SK-N-SH treated with all-trans-retinoic acid at 6 μM for 48 hours (cell line): Measurements from ENCODE around the gene TBCEL.

ENCODE experiments used
- ARNTL ChIP-seq: fragments of 450-650 bp; formaldehyde crosslinking; IDR thresholded peaks from 2 replicates; pipeline ENCODE4 v1.5.0; 2020; ENCODE audit warnings: low read depth, mild to moderate bottlenecking, moderate library complexity, borderline replicate concordance
- BACH2 ChIP-seq: fragments of 250-450 bp; sonication (Bioruptor Pico); IDR thresholded peaks from 2 replicates; pipeline ENCODE4 v1.9.0; 2021; ENCODE audit warnings: mild to moderate bottlenecking, borderline replicate concordance
- CREB5 ChIP-seq: fragments of 250-450 bp; sonication (Bioruptor Pico); IDR thresholded peaks from 2 replicates; pipeline ENCODE4 v1.5.1; 2020; ENCODE audit warnings: low read depth, mild to moderate bottlenecking, moderate library complexity
- CSDC2 ChIP-seq: fragments of 250-450 bp; sonication (Bioruptor Pico); IDR thresholded peaks from 2 replicates; pipeline ENCODE4 v1.5.0; 2020; ENCODE audit warnings: mild to moderate bottlenecking, moderate library complexity
- CSRNP3 ChIP-seq: fragments of 250-450 bp; sonication (Bioruptor Pico); IDR thresholded peaks from 2 replicates; pipeline ENCODE4 v1.5.1; 2021; ENCODE audit warnings: mild to moderate bottlenecking, moderate library complexity
- ESRRG ChIP-seq: fragments of 250-450 bp; sonication (Bioruptor Pico); IDR thresholded peaks from 2 replicates; pipeline ENCODE4 v1.6.1; 2021; ENCODE audit warnings: mild to moderate bottlenecking
- GLIS3 ChIP-seq: fragments of 250-450 bp; sonication (Bioruptor Pico); IDR thresholded peaks from 2 replicates; pipeline ENCODE4 v1.5.0; 2020; ENCODE audit warnings: mild to moderate bottlenecking, moderate library complexity
- PATZ1 ChIP-seq: fragments of 250-450 bp; sonication (Bioruptor Pico); IDR thresholded peaks from 2 replicates; pipeline ENCODE4 v1.8.0; 2020; ENCODE audit warnings: mild to moderate bottlenecking, moderate library complexity, borderline replicate concordance
- PPARA ChIP-seq: fragments of 250-450 bp; sonication (Bioruptor Pico); IDR thresholded peaks from 2 replicates; pipeline ENCODE4 v1.5.0; 2020; ENCODE audit warnings: mild to moderate bottlenecking, borderline replicate concordance
- SNAI2 ChIP-seq: fragments of 250-450 bp; sonication (Bioruptor Pico); IDR thresholded peaks from 2 replicates; pipeline ENCODE4 v1.5.0; 2020; ENCODE audit warnings: mild to moderate bottlenecking, moderate library complexity
- TOX ChIP-seq: fragments of 250-450 bp; sonication (Bioruptor Pico); IDR thresholded peaks from 2 replicates; pipeline ENCODE4 v1.8.0; 2021; ENCODE audit warnings: mild to moderate bottlenecking, moderate library complexity, borderline replicate concordance
- TSHZ2 ChIP-seq: fragments of 250-450 bp; sonication (Bioruptor Pico); IDR thresholded peaks from 2 replicates; pipeline ENCODE4 v1.5.0; 2020; ENCODE audit warnings: mild to moderate bottlenecking, moderate library complexity
- ZFP3 ChIP-seq: fragments of 250-450 bp; sonication (Bioruptor Pico); IDR thresholded peaks from 2 replicates; pipeline ENCODE4 v1.5.0; 2020; ENCODE audit warnings: mild to moderate bottlenecking, moderate library complexity
- ZNF70 ChIP-seq: fragments of 450-650 bp; formaldehyde crosslinking; IDR thresholded peaks from 2 replicates; pipeline ENCODE4 v1.5.0; 2020; ENCODE audit warnings: mild to moderate bottlenecking, moderate library complexity

- TF ChIP-seq ZFP3 (CRISPR knock-in tag) (no peak), CSRNP3 (CRISPR knock-in tag) (no peak), GLIS3 (CRISPR knock-in tag) (no peak), ARNTL (CRISPR knock-in tag) (no peak), PPARA (no peak), PATZ1 (no peak), BACH2 (CRISPR knock-in tag) (no peak), TSHZ2 (no peak), SNAI2 (CRISPR knock-in tag) (no peak), CSDC2 (CRISPR knock-in tag) (no peak), ESRRG (CRISPR knock-in tag) (no peak), CREB5 (CRISPR knock-in tag) (no peak), TOX (no peak), ZNF70 (CRISPR knock-in tag) (no peak)
Observed at GRCh38 chr11:121067453-121067852, 43.6 kb downstream of the TBCEL start.
